Measurements from ENCODE around the gene LENEP.

Gene LENEP

DNA sequence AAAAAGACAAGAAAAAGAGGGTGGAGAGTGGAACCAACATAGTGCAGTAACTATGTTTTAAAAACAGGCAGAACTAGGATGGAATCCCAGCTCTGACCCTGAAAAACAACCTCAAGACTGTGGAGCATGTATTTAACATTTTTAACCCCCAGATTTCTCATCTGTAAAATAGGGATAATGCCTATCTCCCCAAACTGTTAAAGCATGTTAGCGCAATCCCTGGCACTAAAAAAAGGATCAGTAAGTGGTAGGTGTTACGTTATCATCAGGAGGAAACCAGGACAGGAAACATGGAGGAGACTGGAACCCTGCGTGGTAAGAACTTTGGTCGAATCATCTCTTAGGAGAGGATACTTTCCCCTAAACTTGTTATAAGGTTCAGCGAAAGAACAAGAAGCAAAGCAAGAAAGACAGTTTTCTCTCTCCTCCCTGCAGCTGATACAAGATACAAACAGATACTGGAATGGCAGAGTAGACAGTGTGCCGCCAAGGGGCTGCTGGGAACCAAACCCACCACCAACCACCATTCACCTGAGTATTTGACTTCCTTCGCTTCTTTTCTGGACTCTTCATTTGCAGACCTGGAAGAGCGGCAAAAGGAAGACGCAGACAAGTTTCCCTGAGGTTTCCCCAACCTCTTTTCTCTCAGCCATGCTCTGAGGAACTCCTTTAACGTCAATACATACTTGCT, 32.8 kb upstream of the LENEP start:
- DNase-seq (ENCODE audit: low read depth in 2 of 2): no peak

DNA sequence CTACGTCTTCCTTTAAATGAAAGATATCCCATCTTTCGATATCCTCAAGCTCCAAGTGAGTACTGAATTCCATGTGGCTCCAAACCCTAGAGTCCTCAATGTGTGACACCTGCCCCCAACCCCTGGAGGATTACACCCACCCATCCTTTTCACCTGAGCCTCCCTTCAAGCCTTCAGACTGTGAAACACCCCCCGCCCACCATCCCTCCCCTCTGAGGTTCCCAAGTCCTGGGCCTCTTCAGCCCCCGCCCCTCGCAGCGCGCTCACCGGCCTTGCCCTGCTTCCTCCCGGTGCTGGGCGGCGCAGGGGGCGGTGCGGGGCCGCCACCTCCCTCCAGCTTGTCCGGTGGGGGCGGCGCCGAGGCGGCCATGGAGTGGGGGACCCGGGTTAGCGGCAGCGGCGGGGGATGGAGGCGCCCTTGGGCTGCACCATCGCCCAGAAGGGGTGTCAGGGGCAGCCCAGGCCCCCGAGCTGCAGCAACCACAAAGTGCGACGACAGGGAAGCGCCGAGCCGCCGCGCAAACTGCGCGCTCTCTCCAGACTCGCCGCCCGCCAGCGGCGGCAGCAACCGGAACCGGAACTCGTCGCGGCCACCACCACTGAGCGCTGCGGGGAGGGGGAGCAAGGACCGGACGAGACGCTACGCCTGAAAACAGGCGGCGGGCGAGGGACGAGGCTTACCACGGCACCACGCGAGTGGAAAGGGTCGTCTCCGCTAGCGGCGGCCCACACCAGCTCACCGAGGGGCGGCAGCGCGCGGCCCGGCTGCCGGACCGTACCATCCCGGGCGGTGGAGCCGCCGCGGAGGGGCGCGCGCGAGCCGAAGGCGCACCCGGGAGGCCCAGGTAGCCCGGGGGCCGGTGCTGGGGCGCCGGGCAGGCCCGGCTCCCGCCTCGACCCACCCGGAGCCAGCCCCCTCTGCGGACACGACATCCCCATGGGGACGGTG, 31.9 kb upstream of the LENEP start, which contains the start of gene PYGO2:
PYGO2 (minus strand) TSS at position 576 of the 949 bp plus-strand sequence; CDS start at position 370, 206 bp downstream.
- DNase-seq (ENCODE audit: low read depth in 2 of 2): peak; percentile 73 to 86

- no peak for DNase-seq (ENCODE audit: low read depth in 2 of 2)
Measured at GRCh38 chr1:154962156-154962749, 31.1 kb upstream of the LENEP start.

DNA sequence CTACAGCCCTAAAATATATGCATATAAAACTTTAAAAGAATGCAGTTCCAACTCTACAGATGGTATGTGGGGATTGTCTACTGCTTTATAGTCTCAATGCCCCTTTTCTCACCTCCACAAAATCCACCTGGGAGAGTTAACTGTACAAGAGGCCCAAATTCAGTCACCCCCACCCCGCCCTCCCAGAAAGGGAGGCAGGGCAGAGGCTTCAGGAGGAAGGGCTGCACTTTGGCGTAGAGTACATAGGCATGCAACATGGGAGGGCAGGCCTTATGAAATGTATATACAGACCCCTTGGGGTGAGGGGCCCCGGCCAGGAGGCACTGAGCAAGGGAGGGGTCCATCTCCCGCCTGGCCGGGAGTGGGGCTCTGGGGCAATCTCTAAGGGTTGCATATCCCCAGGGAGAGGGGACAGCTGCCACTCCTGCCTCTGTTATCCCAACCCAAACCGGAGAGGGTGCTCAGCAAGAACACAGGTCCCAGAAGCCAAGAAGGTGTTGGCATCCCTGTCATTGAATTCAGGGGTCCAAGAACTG, 30.5 kb upstream of the LENEP start:
- DNase-seq (ENCODE audit: low read depth in 2 of 2): no peak

GRCh38 chr1:154963643-154964042, 29.7 kb upstream of the LENEP start:
- DNase-seq (ENCODE audit: low read depth in 2 of 2): no peak

DNA sequence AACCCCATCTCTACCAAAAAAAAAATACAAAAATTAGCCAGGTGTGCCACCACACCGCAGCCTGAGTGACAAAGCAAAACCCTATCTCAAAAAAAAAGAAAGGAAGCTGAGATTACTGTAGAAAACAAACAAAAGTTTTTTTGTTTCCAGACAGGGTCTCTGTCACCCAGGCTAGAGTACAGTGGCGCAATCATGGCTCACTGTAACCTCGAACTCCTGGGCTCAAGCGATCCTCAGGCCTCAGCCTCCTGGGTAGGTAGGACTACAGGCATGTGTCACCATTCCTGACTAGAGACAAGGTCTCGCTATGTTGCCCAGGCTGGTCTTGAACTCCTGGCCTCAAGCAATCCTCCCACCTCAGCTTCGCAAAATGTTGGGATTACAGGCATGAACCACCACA, 29.0 kb upstream of the LENEP start:
- DNase-seq (ENCODE audit: low read depth in 2 of 2): no peak

DNA sequence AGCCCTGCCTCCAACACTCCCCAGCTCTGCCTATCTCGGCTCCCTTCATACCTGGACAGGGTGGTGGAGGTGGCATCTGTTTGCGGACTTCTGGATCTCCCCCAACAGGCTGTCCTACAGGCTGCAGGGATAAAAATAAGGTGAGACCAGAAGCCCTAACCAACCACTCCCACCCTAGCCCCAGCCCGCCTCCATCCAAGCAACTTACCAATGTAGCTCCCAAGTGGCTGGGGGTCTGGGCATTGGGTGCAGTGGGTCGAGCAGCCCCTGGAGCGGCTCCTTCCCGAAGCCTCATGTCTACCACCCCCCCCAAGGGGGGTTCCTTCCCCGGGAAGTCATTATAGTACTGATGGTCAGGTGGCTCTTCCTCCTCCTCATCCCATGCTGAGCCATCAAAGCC, 27.3 kb upstream of the LENEP start:
- no peak for DNase-seq (ENCODE audit: low read depth in 2 of 2)

- DNase-seq (ENCODE audit: low read depth in 2 of 2): no peak
Measured at GRCh38 chr1:154967331-154967950, 25.9 kb upstream of the LENEP start.

DNA sequence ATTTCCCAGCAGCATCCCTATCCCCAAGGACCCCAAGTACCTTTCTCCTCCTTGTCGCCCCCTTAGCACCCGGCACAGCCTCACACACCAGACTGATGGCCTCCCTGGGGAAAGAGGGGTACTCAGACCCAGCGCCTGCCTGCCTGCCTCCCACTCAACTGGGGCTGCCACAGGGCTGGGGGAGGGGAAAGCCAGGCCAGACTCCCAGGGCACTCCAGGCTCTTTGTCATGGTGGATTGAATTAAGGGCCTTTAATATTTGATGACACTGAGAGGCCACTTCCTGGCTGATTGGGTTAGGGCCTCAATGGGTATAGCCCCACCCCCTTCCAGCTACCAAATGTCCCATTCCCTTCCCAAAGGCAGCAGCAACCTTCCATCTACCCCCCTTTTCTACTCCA, 24.7 kb upstream of the LENEP start:
- DNase-seq (ENCODE audit: low read depth in 2 of 2): no peak

DNA sequence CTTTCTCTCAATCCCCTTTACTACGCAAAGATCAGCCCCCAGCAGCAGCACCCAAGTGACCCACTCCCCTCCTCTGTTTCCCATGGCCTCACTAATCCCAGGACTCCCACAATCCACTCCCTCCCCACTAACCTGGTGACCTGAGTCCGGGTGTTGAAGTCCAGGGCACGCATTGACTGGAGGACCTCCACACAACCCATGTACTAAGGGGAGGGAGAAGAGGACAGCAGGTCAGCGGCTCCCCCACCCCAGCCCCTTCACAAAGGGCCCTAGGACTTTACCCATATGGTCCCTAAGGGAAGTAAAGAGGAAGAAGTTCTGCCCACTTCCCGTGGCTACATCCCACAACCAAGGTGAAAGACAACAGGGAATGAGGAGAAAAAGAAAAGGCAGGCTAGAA, 24.1 kb upstream of the LENEP start:
- DNase-seq (ENCODE audit: low read depth in 2 of 2): no peak

GRCh38 chr1:154969860-154970452, 23.4 kb upstream of the LENEP start:
- DNase-seq (ENCODE audit: low read depth in 2 of 2): no peak

DNA sequence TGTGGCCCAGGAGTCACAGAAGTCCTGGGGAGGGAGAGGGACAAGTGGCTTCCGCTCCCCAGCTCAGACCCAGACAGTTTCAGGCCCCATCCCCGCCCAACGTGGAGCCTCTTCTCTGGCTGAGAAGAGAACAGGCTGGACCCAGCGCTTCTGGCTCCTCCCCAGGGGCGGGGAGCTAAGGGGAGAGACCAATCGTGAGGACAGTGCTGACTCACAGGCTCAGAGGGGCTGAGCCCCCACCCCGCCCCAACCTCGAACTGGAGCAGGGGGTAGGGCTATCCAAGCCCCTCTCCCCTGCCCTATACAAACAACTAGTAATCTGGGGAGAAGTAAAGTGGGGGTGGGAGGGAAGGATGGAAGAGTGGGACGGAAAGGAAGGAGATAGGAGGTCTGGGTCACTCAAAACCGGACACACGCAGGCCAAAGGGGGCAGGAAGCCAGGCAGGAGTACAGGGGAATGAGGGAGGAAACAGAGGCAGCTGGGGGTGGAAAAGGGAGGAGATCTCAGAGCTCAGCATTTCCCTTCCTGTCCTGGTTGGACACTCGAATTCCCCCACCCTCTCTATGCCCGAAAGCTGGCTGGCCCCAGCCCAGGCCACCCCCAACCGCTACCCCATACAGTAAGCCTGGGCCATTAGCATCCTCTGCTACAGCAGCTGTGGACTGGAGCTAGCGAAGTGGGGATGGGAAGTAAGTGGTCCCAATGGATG, 22.6 kb upstream of the LENEP start, which contains the start of gene SHC1:
SHC1 (minus strand) TSS at position 117 of the 710 bp plus-strand sequence. CDS start 221 bp downstream, outside the sequence.
- DNase-seq (ENCODE audit: low read depth in 2 of 2): no peak

- DNase-seq (ENCODE audit: low read depth in 2 of 2): no peak
Measured at GRCh38 chr1:154971341-154971998, 21.9 kb upstream of the LENEP start.

GRCh38 chr1:154972213-154972516, 21.2 kb upstream of the LENEP start:
- DNase-seq (ENCODE audit: low read depth in 2 of 2): no peak

DNA sequence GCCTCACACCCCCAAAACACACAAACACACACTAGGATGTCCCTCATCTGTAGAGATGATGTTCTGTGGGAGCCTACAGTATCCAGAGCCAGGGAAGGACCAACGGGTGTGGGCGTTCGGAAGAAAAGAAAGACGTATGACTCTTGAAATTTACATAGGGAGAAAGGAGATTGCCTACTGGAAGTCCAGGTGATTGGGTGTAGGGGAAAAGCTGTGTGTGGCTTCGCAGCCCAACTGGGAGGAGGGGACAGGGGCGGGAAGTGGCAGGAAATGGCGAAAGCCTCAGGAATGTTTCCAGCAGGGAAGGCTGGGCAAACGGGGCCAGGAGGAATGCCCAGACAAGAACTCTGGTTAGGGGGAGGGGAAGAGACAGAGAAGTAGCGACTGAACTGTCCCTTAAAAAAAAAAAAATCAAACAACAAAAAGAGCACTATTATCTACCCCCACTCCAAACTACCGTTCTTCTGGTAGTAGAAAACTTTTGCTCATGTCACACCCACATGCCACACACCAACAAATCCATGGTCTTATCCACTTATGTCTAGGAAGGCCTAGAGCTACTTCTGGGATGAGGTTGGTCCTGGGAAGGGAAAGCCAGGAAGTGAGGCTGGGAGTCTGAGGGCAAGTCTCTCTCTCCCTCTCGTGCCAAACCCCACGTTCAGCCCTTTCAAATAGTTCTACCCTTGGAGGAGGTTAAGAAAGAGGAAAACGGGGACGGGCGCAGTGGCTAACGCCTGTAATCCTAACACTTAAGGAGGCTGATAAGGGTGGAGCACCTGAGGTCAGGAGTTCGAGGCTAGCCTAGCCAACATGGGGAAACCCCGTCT, 20.7 kb upstream of the LENEP start:
- DNase-seq (ENCODE audit: low read depth in 2 of 2): no peak

- DNase-seq (ENCODE audit: low read depth in 2 of 2): peak; percentile 95 to 97
Measured at GRCh38 chr1:154973344-154974101, 19.9 kb upstream of the LENEP start.

- DNase-seq (ENCODE audit: low read depth in 2 of 2): peak; percentile 88 to 94
Measured at GRCh38 chr1:154974102-154974807, 19.1 kb upstream of the LENEP start, which contains the start of gene CKS1B. CKS1B (plus strand) TSS chr1:154974681; CDS start chr1:154974746, 65 bp downstream.

Measured in stimulated activated CD4-positive, alpha-beta T cell treated with anti-CD3 and anti-CD28 coated beads, Interleukin-4, amount 100 ng/mL, for 48 hours (primary cell).